ENCODE data around the gene AKIRIN1.
"Not testable (repeated sequence)": the region's sequence is repeated elsewhere in the genome, so short reads cannot be mapped to it uniquely, and the experiment has no call there.

The AKIRIN1 gene, protein sequence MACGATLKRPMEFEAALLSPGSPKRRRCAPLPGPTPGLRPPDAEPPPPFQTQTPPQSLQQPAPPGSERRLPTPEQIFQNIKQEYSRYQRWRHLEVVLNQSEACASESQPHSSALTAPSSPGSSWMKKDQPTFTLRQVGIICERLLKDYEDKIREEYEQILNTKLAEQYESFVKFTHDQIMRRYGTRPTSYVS

DNA sequence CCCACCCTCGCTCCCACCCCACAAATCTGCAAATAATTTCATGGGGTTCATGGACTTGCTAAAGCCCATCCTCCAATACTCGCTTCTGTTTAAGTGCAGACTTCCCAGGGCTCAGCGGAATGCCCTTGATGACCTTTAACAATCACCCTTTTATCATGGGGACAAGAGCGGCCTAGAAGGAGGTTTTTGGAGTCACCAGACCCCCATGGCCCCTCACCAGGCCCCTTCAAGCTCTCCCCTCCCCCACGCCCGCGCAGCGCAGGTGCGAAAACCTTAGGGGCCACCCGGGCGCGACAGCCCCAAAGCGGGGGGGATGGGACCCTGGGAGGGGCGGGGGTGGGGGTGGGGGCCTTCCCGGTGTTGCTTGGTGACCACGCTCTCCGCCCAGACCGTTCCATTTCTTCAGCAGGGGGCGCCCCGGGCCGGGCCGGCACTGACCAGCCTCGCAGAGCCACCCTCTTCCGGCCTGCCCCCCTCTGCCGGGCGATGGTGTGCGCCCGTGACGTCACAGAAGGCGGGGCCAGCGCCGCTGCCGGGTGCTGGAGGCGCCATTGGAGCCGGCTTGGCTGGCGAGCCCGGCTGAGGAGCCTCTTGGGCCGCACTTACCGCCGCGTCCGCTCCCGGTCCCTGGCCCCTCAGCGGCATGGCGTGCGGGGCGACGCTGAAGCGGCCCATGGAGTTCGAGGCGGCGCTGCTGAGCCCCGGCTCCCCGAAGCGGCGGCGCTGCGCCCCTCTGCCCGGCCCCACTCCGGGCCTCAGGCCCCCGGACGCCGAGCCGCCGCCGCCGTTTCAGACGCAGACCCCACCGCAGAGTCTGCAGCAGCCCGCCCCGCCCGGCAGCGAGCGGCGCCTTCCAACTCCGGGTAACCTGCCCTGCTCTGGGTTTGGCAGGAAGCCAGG, at the start of gene AKIRIN1:
TSS of gene AKIRIN1 (plus strand) at position 539 of the 900 bp plus-strand sequence. CDS start at position 644, 105 bp downstream.
- peak; percentile 97 for DNase-seq

DNA sequence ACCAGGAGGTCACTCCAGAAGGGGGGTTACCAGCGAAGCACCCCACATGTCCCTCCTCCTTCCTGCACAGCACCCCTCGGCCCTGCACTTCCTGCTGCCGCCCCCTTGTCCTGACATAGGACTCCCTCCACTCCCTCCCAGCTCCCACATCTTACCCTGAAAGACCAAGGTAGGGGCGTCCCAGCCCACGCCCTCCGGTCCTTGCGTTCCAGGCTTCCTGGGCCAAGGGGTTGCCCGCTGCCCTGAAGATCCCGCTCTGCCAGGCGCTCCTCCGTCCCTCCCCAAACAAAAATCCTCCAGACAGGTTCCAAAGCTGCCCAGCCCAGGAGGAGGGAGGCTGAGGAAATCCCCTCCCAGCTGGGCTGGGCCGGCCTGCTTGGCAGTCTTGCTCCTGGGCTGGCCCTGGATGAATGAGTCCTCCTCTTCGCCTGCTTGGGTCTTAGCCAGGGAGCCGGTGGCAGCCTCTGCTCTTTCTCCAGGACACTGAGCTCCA, 49.5 kb upstream of the AKIRIN1 start, which contains the start of gene RHBDL2:
TSS of gene RHBDL2 (minus strand) at position 304 of the 493 bp plus-strand sequence. CDS start 22,618 bp downstream, outside the sequence.
- DNase-seq, result no peak

DNA sequence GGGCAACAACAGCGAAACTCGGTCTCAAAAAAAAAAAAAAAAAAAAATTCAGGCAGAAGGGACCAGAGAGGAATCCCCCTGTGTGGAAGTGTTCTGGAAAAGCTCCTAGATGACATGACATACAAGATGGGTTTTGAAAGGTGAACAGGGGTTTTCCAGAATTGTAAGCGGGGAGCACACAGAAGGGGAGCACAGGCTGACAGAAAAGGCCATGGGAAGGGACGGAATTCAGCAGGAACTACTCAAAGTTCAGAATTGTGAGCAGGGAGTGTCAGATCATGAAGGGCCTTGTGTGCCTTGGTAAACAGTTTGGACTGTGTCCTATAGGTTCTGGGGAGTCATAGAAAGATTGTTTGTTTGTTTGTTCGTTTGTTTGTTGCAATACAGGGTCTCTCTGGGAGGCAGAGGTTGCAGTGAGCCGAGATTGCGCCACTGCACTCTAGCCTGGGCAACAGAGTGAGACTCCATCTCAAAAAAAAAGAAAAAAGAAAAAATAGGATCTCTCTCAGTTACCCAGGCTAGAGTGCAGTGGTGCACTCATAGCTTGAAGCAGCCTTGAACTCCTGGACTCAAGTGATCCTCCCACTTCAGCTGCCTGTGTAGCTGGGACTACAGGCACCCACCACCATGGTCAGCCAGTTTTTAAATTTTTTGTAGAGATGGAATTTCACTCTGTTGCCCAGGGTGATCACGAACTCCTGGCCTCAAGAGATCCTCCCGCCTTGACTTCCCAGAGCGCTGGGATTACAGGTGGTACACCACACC, 48.2 kb upstream of the AKIRIN1 start:
- DNase-seq, result no peak

DNA sequence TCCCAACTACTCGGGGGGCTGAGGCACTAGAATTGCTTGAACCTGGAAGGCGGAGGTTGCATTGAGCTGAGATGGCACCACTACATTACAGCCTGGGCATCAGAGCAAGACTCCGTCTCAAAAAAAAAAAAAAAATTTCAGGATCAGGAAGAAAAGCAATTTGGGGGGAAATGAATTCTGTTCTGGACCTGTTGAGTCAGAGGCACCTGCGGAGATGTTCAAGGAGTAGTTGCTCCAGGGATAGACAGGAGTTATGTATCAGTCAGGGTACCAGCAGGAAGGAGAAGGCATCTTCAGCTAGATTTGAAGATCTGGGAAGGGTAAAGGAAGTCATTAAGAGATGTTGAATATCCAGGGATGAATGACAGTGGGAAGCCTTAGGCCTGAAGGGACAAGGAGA, 46.5 kb upstream of the AKIRIN1 start:
- DNase-seq, result no peak

DNA sequence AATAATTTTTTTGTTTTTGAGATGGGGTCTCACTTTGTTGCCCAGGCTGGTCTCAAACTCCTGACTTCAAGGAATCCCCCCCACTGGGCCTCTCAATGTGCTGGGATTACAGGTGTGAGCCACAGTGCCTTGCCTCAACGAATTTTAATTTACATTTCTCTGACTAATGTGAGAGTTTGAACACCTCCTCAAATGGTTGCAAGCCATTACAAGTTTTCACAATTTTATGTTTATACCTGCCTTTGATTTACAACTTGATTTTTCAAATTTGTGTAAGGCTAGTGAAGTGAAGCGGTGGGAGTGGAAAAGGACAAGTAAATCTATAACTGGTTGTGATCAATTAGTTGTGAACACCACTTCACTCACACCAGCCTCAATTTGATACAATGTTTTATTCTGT, 40.5 kb upstream of the AKIRIN1 start:
- DNase-seq, result no peak

DNA sequence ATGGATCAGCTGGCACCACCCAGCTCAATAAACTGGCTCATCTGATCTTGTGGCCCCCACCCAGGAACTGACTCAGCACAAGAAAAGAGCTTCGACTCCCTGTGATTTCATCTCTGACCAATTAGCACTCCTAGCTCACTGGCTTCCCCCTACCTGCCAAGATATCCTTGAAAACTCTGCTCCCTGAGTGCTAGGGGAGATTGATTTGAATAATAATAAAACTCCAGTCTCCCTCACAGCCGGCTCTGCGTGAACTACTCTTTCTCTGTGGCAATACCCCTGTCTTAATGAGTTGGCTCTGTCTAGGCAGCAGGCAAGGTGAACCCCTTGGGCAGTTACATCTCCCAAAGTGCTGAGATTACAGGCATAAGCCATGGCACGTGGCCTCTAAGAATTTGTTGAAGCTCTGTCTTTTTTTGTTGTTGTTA, 37.6 kb upstream of the AKIRIN1 start:
- DNase-seq, result no peak

DNA sequence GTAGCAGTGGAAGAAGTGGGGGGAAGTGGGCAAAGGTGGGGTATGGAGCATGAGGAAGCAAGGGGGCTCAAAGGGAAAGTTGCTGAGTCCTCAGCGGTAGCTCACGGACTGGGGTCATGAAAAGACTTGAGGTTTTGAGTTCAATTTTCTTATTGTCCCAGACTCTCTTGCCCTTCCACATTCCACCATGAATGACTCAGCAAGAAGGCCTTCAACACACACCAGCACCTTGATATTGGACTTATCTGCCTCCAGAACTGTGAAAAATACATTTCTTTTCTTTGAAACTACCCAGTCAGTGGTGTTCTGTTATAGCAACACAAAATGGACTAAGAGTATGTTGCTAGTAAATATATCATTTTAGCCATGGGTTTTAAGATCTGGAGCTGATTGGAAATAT, 32.1 kb upstream of the AKIRIN1 start:
- no peak for DNase-seq

DNA sequence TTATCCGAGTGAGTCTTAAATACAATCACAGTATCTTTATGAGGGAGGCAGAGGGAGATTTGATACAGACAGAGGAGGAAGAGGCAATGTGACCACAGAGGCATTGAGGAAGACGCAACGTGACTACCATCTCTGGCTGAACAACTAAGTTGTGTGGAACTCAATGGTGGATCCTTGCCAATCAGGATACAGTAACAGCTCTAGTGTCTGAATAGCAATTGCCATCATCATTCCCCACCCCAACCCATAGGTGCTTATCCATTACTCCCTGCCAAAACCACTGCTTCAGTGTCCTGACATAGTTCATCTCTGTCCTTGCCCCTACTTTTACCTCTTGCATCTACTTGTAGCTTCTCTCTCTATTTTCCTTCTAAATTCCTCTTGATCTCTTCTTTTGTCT, 29.0 kb upstream of the AKIRIN1 start:
- no peak for DNase-seq

DNA sequence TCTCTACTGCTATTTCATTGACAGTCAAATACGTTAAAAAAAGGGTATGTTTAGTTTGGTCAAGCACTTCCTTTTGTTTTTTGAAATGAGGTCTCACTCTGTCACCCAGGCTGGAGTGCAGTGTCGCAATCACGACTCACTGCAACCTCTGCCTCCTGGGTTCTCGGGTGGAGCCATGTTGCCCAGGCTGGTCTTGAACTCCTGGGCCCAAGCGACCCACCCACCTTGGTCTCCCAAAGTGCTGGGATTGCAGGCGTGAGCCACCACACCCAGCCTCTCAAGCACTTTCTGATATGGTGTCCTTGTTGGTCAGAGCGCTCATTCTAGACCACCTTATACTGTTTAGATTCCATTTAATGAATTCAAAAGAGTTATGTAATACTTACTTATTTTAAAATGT, 28.5 kb upstream of the AKIRIN1 start:
- DNase-seq, result no peak

DNA sequence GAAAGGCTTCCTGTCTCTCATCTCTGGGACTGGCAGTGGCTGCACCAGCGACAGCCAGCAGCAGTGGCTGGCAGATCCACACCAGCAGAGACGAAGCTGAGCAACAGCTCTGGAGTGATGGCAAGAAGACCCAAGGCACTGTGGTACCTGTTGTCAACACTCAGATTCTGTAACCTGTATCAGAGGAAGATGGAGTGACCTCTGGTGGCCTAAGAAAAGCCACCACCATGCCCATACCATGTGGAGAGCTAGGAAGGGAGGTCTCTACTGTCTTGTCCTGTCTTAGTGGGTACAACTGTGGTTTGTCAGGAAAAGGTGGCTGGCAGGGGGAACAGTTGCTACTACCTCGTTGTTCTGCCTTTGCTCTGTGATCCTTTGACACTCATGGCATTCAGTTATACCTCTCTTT, 26.9 kb upstream of the AKIRIN1 start:
- no peak for DNase-seq

DNA sequence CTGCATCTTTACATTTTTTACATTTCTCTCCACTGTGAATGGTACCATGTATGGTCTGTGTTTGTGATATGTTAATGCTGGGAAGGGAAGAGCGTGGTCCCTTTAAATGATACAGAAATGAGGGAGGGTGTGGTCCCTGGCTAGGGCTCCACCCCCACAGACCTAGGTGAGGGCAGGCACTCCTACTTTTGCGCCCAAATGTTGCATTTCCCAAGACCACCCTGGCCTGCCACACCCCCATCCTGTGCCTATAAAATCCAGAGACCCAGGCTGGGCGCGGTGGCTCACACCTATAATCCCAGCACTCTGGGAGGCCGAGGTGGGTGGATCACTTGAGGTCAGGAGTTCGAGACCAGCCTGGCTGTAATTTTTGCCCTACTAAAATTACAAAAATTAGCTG, 17.9 kb upstream of the AKIRIN1 start:
- DNase-seq, result not testable (repeated sequence)

DNA sequence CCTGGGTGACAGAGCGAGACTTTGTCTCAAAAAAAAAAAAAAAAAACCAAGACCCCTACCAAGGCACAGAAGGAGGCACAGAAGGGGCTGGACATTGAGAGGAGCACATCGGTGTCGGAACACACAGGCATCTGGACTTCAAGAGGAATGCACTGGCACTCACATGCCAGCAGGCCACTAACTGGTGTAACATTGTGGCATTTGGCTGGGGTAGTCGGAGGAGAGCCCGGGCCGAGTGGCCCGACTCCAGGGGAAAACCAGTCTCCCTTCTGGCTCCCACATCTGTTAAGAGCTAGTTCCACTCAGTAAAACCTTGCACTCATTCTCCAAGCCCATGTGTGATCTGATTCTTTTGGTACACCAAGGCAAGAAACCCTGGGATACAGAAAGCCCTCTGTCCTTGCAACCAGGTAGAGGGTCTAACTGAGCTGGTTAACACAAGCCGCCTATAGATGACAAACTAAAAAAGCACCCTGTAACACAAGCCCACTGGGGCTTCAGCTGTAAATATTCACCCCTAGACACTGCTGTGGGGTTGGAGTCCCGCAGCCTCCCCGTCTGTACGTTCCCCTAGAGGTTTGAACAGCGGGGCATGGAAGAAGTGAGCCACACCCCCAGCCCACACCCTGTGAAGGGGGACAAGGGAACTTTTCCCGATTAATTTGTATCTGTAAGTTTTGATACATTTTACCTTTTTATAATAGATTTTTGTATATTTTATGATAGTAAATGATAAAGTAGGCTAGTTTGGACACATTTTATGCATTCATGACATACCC, 17.2 kb upstream of the AKIRIN1 start:
- DNase-seq, result no peak

DNA sequence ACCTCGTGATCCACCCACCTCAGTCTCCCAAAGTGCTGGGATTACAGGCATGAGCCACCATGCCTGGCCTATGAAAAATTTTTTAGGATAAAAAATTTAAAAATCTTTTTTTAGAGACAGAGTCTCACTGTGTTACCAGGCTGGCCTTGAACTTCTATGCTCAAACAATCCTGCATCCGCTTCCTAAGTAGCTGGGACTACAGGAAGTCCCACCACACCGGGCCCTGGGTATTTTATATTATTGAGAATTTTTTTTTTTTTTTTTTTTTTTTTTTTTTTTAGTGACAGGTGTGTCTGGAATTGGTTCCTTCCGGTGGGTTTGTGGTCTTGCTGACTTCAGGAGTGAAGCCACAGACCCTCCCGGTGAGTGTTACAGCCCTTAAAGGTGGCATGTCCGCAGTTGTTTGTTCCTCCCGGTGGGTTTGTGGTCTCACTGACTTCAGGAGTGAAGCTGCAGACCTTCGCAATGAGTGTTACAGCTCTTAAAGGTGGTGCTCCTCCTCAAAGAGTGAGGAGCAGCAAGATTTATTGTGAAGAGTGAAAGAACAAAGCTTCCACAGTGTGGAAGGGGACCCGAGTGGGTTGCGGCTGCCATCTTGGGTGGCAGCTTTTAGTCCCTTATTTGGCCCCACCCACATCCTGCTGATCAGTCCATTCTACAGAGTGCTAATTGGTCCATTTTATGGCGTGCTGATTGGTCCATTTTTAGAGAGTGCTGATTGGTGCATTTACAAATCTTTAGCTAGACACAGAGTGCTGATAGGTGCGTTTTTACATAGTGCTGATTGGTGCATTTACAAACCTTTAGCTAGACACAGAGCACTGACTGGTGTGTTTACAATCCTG, 13.5 kb upstream of the AKIRIN1 start:
- not testable (repeated sequence) for DNase-seq

DNA sequence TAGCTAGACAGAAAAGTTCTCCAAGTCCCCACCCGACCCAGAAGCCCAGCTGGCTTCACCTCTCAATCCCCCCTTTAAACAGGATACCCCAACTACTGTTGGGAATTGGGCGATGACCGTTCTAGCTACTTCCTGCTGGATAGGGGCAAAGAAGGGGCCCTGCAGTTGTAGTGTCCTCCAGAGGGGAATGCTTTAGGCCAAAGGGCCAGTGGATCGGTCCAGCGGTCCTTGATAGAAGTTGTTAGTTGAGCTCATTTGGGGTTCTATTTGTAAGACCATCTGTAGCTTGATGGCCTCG, 12.9 kb upstream of the AKIRIN1 start:
- not testable (repeated sequence) for DNase-seq

DNA sequence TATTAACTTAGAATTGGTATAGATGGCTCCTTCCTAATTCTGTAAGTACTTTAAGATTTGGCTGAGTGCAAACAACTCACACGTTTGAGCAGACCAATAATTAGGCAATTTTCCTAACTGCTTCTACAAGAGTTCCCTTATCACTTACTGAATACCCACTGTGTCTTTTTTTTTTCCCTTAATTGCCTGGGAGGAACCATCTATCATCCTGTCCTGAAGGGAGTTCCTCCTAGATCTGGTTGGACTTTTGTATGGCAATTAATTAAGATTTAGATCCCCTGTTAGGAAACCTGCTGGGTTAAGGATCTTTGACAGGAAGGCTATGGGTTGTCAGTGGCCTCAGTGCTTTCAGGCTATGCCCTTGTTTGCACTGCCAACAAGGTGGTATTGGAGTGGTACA, 11.7 kb upstream of the AKIRIN1 start:
- not testable (repeated sequence) for DNase-seq

DNA sequence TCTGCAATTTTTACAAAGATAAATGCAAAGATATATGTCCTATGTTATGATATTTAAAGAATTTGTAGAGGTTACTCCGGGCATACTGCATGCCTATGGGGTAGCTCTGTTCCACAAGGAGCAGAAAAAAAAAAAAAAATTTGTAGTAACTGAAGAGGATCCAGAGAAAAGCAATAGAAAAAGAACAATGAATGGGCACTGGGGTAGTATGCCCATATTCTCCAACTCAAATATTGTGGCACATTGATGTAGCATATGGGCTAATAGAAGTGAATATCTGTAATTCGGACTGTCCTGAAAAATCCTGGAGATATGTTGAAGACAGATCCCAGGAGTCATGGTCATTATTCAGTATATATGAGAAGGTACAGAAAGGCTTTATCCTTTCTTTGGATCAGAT, 1.1 kb upstream of the AKIRIN1 start:
- DNase-seq, result no peak

DNA sequence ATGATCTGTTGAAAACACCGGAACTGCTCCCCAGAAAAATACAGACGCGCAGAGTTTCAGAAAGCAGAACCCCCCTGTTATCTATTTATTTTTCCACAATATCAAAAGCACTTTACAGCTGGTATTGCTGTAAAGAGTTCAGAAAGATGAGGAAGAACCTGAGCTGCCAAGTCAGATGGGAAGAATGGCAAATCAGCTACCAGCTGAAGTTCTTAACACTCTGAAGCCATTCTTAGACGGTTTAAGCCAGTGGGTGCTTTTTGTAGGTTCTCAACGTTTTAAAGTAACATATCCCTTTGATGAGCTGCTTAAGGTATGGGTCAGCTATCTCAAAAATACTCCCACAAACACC, 714 bp upstream of the AKIRIN1 start:
- no peak for DNase-seq

DNA sequence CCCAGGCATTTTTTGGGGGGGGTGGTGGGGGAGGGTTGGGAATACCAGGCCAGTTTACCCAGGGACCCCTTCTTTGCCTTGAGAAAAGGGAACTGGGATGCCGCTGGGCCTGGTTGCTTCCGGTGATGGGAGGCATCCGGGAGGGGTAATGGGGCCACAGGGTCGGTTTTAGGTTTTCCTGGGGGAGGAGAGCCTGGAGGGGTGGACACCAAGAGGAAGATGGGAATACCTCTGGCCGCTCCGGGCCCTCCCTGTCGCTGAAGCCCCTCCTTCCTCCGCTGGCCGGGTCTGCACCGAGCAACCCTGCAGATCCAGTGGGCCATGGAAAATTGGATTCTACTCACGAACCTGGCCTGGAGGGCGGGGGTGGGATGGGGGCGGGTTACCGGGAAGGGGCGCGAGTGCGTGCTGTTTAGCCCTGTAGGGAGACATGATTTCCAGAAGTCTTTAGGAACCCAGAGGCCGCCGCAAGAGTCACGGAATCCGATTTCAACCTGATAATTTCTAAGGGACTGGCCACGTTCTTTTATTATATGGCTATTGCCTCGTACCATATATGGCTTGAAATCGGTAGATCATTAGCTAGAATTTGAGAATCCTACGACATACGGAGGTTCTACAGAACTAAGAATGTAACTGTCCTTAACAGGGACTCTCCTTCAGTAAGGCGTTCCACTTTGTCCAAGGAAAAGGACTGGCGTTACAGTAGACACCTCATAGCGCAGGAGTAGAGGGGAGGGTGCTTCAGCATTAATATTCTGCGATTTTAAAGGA, 749 bp downstream of the AKIRIN1 start:
- no peak for DNase-seq

DNA sequence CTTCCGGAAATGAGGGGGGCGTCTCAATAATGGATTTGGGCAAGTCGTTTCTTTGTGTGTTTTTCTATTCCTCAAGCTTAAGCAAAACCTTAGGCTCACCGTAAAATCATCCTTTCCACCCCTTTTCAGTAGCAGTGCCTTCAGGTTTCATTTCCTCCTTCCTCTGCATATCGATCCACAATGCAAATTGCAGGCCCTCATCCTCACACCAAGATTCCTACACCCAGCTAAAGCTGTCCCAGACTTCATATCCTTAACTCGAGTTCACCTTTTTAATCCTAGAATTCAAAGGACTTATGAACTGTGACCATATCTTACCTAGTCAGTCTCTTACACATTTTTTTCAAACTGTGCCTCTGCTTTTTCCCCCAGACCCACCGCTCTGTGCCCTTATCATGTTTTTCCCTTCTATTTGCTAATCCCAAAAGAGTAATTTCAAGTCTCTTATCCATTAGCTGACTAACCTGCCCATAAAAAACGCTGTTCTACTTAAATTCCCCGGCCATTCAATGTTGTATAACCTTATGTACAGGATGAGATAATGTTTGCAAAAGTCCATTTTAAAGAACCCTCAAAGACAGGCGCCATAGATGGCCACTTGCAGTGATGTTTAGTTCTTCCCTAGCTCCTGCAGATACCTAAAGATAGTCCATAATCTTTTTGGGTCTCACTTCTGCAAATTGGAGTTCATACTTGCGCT, 1.5 kb downstream of the AKIRIN1 start:
- no peak for DNase-seq

DNA sequence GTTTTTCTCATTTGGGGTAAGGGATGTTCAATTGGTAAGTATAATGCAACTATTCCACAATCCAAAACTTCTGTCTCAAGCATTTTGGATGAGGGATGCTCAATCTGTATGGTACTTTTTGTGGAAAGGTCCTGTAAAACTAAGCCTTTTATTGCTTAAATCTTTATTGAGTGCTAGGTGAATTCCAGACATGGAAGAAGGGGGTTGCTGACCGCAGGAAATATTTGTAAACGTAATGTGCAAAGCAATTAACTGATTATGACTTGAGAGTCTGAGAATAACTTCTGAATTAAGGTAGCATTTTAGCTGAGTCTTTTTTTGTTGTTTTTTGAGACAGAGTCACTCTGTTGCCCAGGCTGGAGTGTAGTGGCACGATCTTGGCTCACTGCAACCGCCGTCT, 3.1 kb downstream of the AKIRIN1 start:
- DNase-seq, result no peak
